GM12878 (cell line): ENCODE measurements around the gene SIK3. TPM values are rescaled to one million over a fixed set of nuclear protein-coding genes. Genes with fewer than 3 reads are reported as not detected.

Experiments
- ATAC-seq: fragments of 200-7000 bp; cut with Tn5 transposase; 3 replicates; pipeline ENCODE4 v1.9.1; 2020; ENCODE audit warnings: mild to moderate bottlenecking, moderate library complexity
- BruUV-seq: library from RNA; stranded (reverse); fragments of 400-500 nt; replicated peaks from 2 replicates; lab custom pipeline; 2021; lab: Mats Ljungman, UMichigan
- CTCF ChIA-PET: fragments of 300-600 bp; sonication (Branson Sonifier 250); formaldehyde crosslinking; extraction: SDS; loops from one replicate; lab custom pipeline; 2021; ENCODE audit warnings: inconsistent platforms; lab: Yijun Ruan, JAX
- POLR2A ChIA-PET: fragments of 350-600 bp; formaldehyde crosslinking; extraction: SDS; loops from one replicate; lab custom pipeline; 2021; ENCODE audit warnings: inconsistent platforms; lab: Charles Lee
- RAD21 ChIA-PET: fragments of 300-600 bp; sonication (Branson Sonifier 250); formaldehyde crosslinking; loops from one replicate; lab custom pipeline; 2023; ENCODE audit warnings: antibody characterized with exemption; ENCODE audit not compliant: unreplicated experiment; lab: Charles Lee
- SMC1A ChIA-PET: fragments of 300-600 bp; sonication (Branson Sonifier 250); formaldehyde crosslinking; loops from one replicate; lab custom pipeline; 2023; ENCODE audit not compliant: unreplicated experiment, uncharacterized antibody; lab: Charles Lee
- DNase-seq: peaks from one replicate; pipeline ENCODE4 v3.0.0-alpha.2; 2011; ENCODE audit warnings: low read depth, low spot score
- FAIRE-seq: peaks from 3 replicates; lab custom pipeline; 2011; peaks lifted over from hg19 to GRCh38; lab: Jason Lieb, UNC
- H2AFZ ChIP-seq: 2 replicates; pipeline ENCODE4 v1.6.0; 2011; ENCODE audit warnings: low read depth, low read length, control low read depth; ENCODE audit not compliant: control insufficient read depth
- H3K27ac ChIP-seq: 2 replicates; pipeline ENCODE4 v1.5.1; 2011; ENCODE audit warnings: control low read depth; ENCODE audit not compliant: control insufficient read depth, insufficient read depth
- H3K27me3 ChIP-seq, 2 experiments: replicated peaks in 1 of 2; 2 replicates each; pipeline versions ENCODE4 v1.6.0 to v1.6.1; 2011; ENCODE audit warnings: low read length in 1 of 2; ENCODE audit not compliant: control insufficient read depth in 2 of 2, insufficient read depth in 2 of 2
- H3K36me3 ChIP-seq, 2 experiments: 2 replicates each; pipeline ENCODE4 v1.5.1; 2011; ENCODE audit warnings: low read length in 1 of 2; ENCODE audit not compliant: control insufficient read depth in 2 of 2, insufficient read depth in 2 of 2
- H3K4me1 ChIP-seq: 2 replicates; pipeline ENCODE4 v1.6.1; 2011; ENCODE audit warnings: mild to moderate bottlenecking, low read length, moderate library complexity, mixed read lengths; ENCODE audit not compliant: control insufficient read depth, insufficient read depth
- H3K4me2 ChIP-seq: 2 replicates; pipeline ENCODE4 v1.6.0; 2011; ENCODE audit warnings: control low read depth; ENCODE audit not compliant: control insufficient read depth, insufficient read depth
- H3K4me3 ChIP-seq: fragments of 200-600 bp; sonication (generic); 2 replicates; pipeline ENCODE4 v1.5.1; 2016
- H3K79me2 ChIP-seq: 2 replicates; pipeline ENCODE4 v1.6.0; 2011; ENCODE audit warnings: low read length; ENCODE audit not compliant: control insufficient read depth, insufficient read depth
- H3K9ac ChIP-seq: 2 replicates; pipeline ENCODE4 v1.8.0; 2011; ENCODE audit warnings: low read length, control low read depth, mixed read lengths; ENCODE audit not compliant: control insufficient read depth, insufficient read depth
- H3K9me3 ChIP-seq: replicated peaks from 3 replicates; pipeline ENCODE4 v1.5.1; 2011; ENCODE audit warnings: mild to moderate bottlenecking, low read length; ENCODE audit not compliant: control insufficient read depth, insufficient read depth
- H4K20me1 ChIP-seq: 2 replicates; pipeline ENCODE4 v1.6.0; 2011; ENCODE audit not compliant: control insufficient read depth, insufficient read depth
- CEBPB ChIP-seq, 2 experiments: fragments of 150-350 bp in 1 of 2; IDR thresholded peaks; 2 replicates each; pipeline ENCODE4 v1.6.1; 2012 to 2014; ENCODE audit warnings: low read depth in 2 of 2, low read length in 2 of 2, borderline replicate concordance in 1 of 2, inconsistent platforms in 1 of 2
- CHD4 ChIP-seq: fragments of 200-600 bp; sonication (generic); IDR thresholded peaks from 2 replicates; pipeline ENCODE4 v1.6.1; 2016; ENCODE audit warnings: mild to moderate bottlenecking
- CREM ChIP-seq: IDR thresholded peaks from 2 replicates; pipeline ENCODE4 v1.6.1; 2014; ENCODE audit warnings: antibody characterized with exemption, low read depth
- EED ChIP-seq: sonication (generic); IDR thresholded peaks from 2 replicates; pipeline ENCODE4 v1.6.1; 2016; ENCODE audit warnings: antibody characterized with exemption, low read depth
- EGR1 ChIP-seq, 2 experiments: IDR thresholded peaks; 1 replicate in 1 of 2; 2 replicates in 1 of 2; pipeline ENCODE4 v1.6.1; 2011 to 2012; ENCODE audit warnings: low read depth in 2 of 2, low read length in 2 of 2, borderline replicate concordance in 1 of 2, mild to moderate bottlenecking in 1 of 2, moderate library complexity in 1 of 2
- HDGF ChIP-seq: fragments of 450-650 bp; IDR thresholded peaks from 2 replicates; pipeline ENCODE4 v1.6.1; 2016; ENCODE audit warnings: antibody characterized with exemption
- KLF5 ChIP-seq: fragments of 450-650 bp; IDR thresholded peaks from 2 replicates; pipeline ENCODE4 v1.6.1; 2014; ENCODE audit warnings: mild to moderate bottlenecking; ENCODE audit not compliant: partially characterized antibody
- MEF2A ChIP-seq: IDR thresholded peaks from 2 replicates; pipeline ENCODE4 v1.6.1; 2011; ENCODE audit warnings: low read depth, mild to moderate bottlenecking, low read length, moderate library complexity; ENCODE audit not compliant: insufficient read depth
- MLLT1 ChIP-seq: fragments of 450-650 bp; IDR thresholded peaks from 2 replicates; pipeline ENCODE4 v1.6.1; 2016; ENCODE audit warnings: mild to moderate bottlenecking
- PAX5 ChIP-seq: IDR thresholded peaks from 2 replicates; pipeline ENCODE4 v1.6.1; 2011; ENCODE audit warnings: low read depth, low read length, borderline replicate concordance
- RUNX3 ChIP-seq: IDR thresholded peaks from 2 replicates; pipeline ENCODE4 v1.6.1; 2012; ENCODE audit warnings: low read length, inconsistent platforms
- SKIL ChIP-seq: fragments of 450-650 bp; IDR thresholded peaks from 2 replicates; pipeline ENCODE4 v1.6.1; 2017; ENCODE audit warnings: mild to moderate bottlenecking, low read depth, inconsistent platforms; ENCODE audit not compliant: poor library complexity, severe bottlenecking
- TCF12 ChIP-seq: IDR thresholded peaks from 2 replicates; pipeline ENCODE4 v1.6.1; 2011; ENCODE audit warnings: low read depth, mild to moderate bottlenecking, low read length
- TCF3 ChIP-seq: IDR thresholded peaks from 2 replicates; pipeline ENCODE4 v1.6.1; 2012; ENCODE audit warnings: low read depth, mild to moderate bottlenecking, low read length, borderline replicate concordance; ENCODE audit not compliant: insufficient read depth
- USF1 ChIP-seq: IDR thresholded peaks from 2 replicates; pipeline ENCODE4 v1.6.1; 2011; ENCODE audit warnings: borderline replicate concordance, low read depth, mild to moderate bottlenecking, moderate library complexity, mixed read lengths, low read length; ENCODE audit not compliant: insufficient read depth; ENCODE audit errors: extremely low read length
- WRNIP1 ChIP-seq: IDR thresholded peaks from 2 replicates; pipeline ENCODE4 v1.6.1; 2011; ENCODE audit warnings: low read depth, low read length, improper control_type of control experiment, borderline replicate concordance
- ZNF274 ChIP-seq: IDR thresholded peaks from one replicate; pipeline ENCODE4 v1.8.0; 2011; ENCODE audit not compliant: insufficient read length, insufficient read depth
- WGBS: methylation state at CpG from one replicate; pipeline ENCODE4 v1.1.6; 2016; ENCODE audit warnings: low lambda C conversion rate; ENCODE audit not compliant: insufficient replicate concordance, insufficient coverage; ENCODE audit errors: missing lambda C conversion rate; 5-methylcytosine and 5-hydroxymethylcytosine counted together
- in situ Hi-C: fragments of 300-500 bp; cut with MboI; formaldehyde crosslinking; loops from 9 replicates; pipeline ENCODE4 v1.14.3; 2018; ENCODE audit warnings: mixed read lengths
- intact Hi-C: fragments of 100-400 bp; cut with micrococcal nuclease; formaldehyde crosslinking; loops from one replicate; pipeline ENCODE4 v1.14.2; 2022; ENCODE audit not compliant: unreplicated experiment
- polyA plus RNA-seq, 11 experiments: library from polyadenylated mRNA; depleted of rRNA in 4 of 11; unstranded in 6 of 11; stranded (reverse) in 5 of 11; fragments of >200 nt; fragmentation: Nextera tagmentation in 4 of 11; fragmentation: Illumina TruSeq in 1 of 11; extraction: Ambion mirVana in 4 of 11; extraction: Trizol in 1 of 11; gene quantifications; 1 replicate in 1 of 11; 2 replicates in 10 of 11; pipeline versions ENCODE4 v1.2.1 to v1.2.3, GENCODE V29; 2011 to 2016; ENCODE audit warnings: inconsistent platforms in 2 of 11, missing spikeins in 2 of 11, low read depth in 1 of 11
- total RNA-seq, 4 experiments: library from RNA; depleted of rRNA in 3 of 4; stranded (reverse); fragments of >200 nt in 3 of 4; fragmentation: Illumina TruSeq in 1 of 4; extraction: Trizol in 1 of 4; gene quantifications; 2 replicates each; pipeline versions ENCODE4 v1.2.1 to v1.2.3, GENCODE V29; 2013 to 2021

The SIK3 gene
- total and polyA plus RNA-seq, 10 of the 15 experiments (the other 5 are each of a cell fraction or from before 2014, with no cell fraction given): 2.5 to 31.9 (median 11.1) TPM

GRCh38 chr11:117022526-117022925 is 75.7 kb downstream of the SIK3 start (continued):
- TF ChIP-seq MLLT1 (no peak), HDGF (peak; percentile 16; the same call in 1 of the 2 replicates), KLF5 (no peak), PAX5 (peak; percentile 18; the same call in 1 of the 2 replicates), WRNIP1 (no peak), SKIL (peak; percentile 61), ZNF274 (no peak)

- peaks cover 37% of the 10 kb centered on the region for H3K79me2 ChIP-seq
- DNase-seq: no peak
- peaks cover 58% of the 10 kb centered on the region for H3K4me1 ChIP-seq
- BruUV-seq: no TSS peak
- ChIA-PET SMC1A (interaction anchor here (0.6 to 5.7 kb wide), 8 partner anchors 14 to 133 kb away, joined by 3 to 65 read pairs (median 4); partner anchors contain the start of gene SIK3), CTCF (interaction anchor here (0.7 to 1.8 kb wide), 6 partner anchors 14 to 185 kb away, joined by 3 to 6 read pairs (median 4); no protein-coding TSS in a partner anchor), POLR2A (interaction anchor here (1.0 to 2.0 kb wide), 6 partner anchors 9 to 167 kb away, joined by 3 to 7 read pairs (median 4); no protein-coding TSS in a partner anchor), RAD21 (interaction anchor here (0.6 to 2.8 kb wide), 8 partner anchors 22 to 164 kb away, joined by 3 to 13 read pairs (median 10); no protein-coding TSS in a partner anchor)
- no peaks in the 10 kb centered on the region for H3K36me3 ChIP-seq
- intact Hi-C loops: loop anchor here (5.0 kb wide), 1 partner anchor 56 kb away; no protein-coding TSS in a partner anchor
- H3K27ac ChIP-seq: peak overlapping the region; percentile 49
- no peaks in the 10 kb centered on the region; the same call in 1 of the 2 replicates for H4K20me1 ChIP-seq
- H3K4me2 ChIP-seq: peak overlapping the region; percentile 72
- H3K9me3 ChIP-seq: no peaks in the 10 kb centered on the region; the same call in 2 of the 3 replicates
- no peak overlapping the region for H3K4me3 ChIP-seq
- H2AFZ ChIP-seq: no peak overlapping the region
- H3K9ac ChIP-seq: no peak overlapping the region
- 61% methylated on average over 6 of the region's 6 CpGs for WGBS
- H3K27me3 ChIP-seq: no peaks in the 10 kb centered on the region
- FAIRE-seq: no peak
- in situ Hi-C loops: no loop called here
- peak; percentile 39 for ATAC-seq
- TF ChIP-seq RUNX3 (peak; percentile 61; the same call in 1 of the 2 replicates), EED (peak; percentile 54; the same call in 1 of the 2 replicates), CREM (0 out of 2 replicates have a peak, but pooled peaks have one; percentile 23), MEF2A (0 out of 2 replicates have a peak, but pooled peaks have one; percentile 12), USF1 (no peak), EGR1 (IDR thresholded peaks at IDR 0.05; ENCODE audit: borderline replicate concordance in 1 of 2, low read depth in 2 of 2, low read length in 2 of 2) (0 out of 3 replicates have a peak, but pooled peaks of 1 of the 2 experiments have one; percentile 38), CEBPB (IDR thresholded peaks at IDR 0.05; ENCODE audit: borderline replicate concordance in 1 of 2, low read depth in 2 of 2, low read length in 2 of 2) (no peak), TCF12 (peak; percentile 88), TCF3 (peak; percentile 78; the same call in 1 of the 2 replicates), CHD4 (0 out of 2 replicates have a peak, but pooled peaks have one; percentile 46)
These were observed 77.2 kb downstream of the SIK3 start for GRCh38 chr11:117020869-117021564.
